ENCODE measurements around the gene ANK3. TPM values are rescaled to one million over a fixed set of nuclear protein-coding genes. Genes with fewer than 3 reads are reported as not detected.

ANK3 gene
- total RNA-seq, 6 experiments from 2014 or later = not detected

- peaks cover 48% of the 10 kb centered on the region for H3K4me1 Mint-ChIP-seq (ENCODE audit: low read depth)
- DNase-seq = peak; percentile 40
These were observed 6.6 kb downstream of the ANK3 start for GRCh38 chr10:60382946-60383681.

GRCh38 chr10:60380781-60381180 is 8.9 kb downstream of the ANK3 start:
- Mint-ChIP-seq H3K9me3 (no peaks in the 10 kb centered on the region), H3K36me3 (ENCODE audit: low read depth) (no peaks in the 10 kb centered on the region), H3K4me1 (ENCODE audit: low read depth) (peaks cover 56% of the 10 kb centered on the region), H3K27me3 (ENCODE audit: insufficient read depth) (no peaks in the 10 kb centered on the region), H3K27ac (no peak overlapping the region), H3K4me3 (no peak overlapping the region)
- no peak for TF ChIP-seq CTCF (IDR thresholded peaks at IDR 0.05)
- no peak for DNase-seq

More at GRCh38 chr10:60382946-60383681, 6.6 kb downstream of the ANK3 start:
- no peak for TF ChIP-seq CTCF (IDR thresholded peaks at IDR 0.05)
- H3K4me3 Mint-ChIP-seq = no peak overlapping the region
- peak overlapping the region; percentile 24 for H3K27ac Mint-ChIP-seq
- no peaks in the 10 kb centered on the region for H3K9me3 Mint-ChIP-seq
- no peaks in the 10 kb centered on the region for H3K27me3 Mint-ChIP-seq (ENCODE audit: insufficient read depth)
- H3K36me3 Mint-ChIP-seq (ENCODE audit: low read depth) = no peaks in the 10 kb centered on the region

GRCh38 chr10:60377955-60378354 is 11.7 kb downstream of the ANK3 start:
- H3K4me3 Mint-ChIP-seq = no peak overlapping the region
- H3K4me1 Mint-ChIP-seq (ENCODE audit: low read depth) = peaks cover 28% of the 10 kb centered on the region
- H3K36me3 Mint-ChIP-seq (ENCODE audit: low read depth) = no peaks in the 10 kb centered on the region
- H3K27me3 Mint-ChIP-seq (ENCODE audit: insufficient read depth) = no peaks in the 10 kb centered on the region; the same call in 1 of the 2 replicates
- TF ChIP-seq CTCF (IDR thresholded peaks at IDR 0.05) = no peak
- no peak overlapping the region for H3K27ac Mint-ChIP-seq
- no peaks in the 10 kb centered on the region for H3K9me3 Mint-ChIP-seq
- DNase-seq = peak; percentile 7

GRCh38 chr10:60377042-60377352 is 12.7 kb downstream of the ANK3 start:
- peaks cover 26% of the 10 kb centered on the region for H3K4me1 Mint-ChIP-seq (ENCODE audit: low read depth)
- H3K27me3 Mint-ChIP-seq (ENCODE audit: insufficient read depth) = no peaks in the 10 kb centered on the region; the same call in 1 of the 2 replicates
- no peaks in the 10 kb centered on the region for H3K9me3 Mint-ChIP-seq
- H3K27ac Mint-ChIP-seq = no peak overlapping the region
- DNase-seq = no peak
- H3K36me3 Mint-ChIP-seq (ENCODE audit: low read depth) = no peaks in the 10 kb centered on the region
- TF ChIP-seq CTCF (IDR thresholded peaks at IDR 0.05) = no peak
- no peak overlapping the region for H3K4me3 Mint-ChIP-seq

- Mint-ChIP-seq H3K4me1 (ENCODE audit: low read depth) (peaks cover 26% of the 10 kb centered on the region), H3K36me3 (ENCODE audit: low read depth) (no peaks in the 10 kb centered on the region), H3K4me3 (no peak overlapping the region), H3K9me3 (no peaks in the 10 kb centered on the region), H3K27me3 (ENCODE audit: insufficient read depth) (no peaks in the 10 kb centered on the region; the same call in 1 of the 2 replicates), H3K27ac (no peak overlapping the region)
- no peak for DNase-seq
- TF ChIP-seq CTCF (IDR thresholded peaks at IDR 0.05) = no peak
These were observed 13.2 kb downstream of the ANK3 start for GRCh38 chr10:60376221-60377041.
